Iris pigment epithelial cell (primary cell): ENCODE measurements around the gene LYPD4.
A peak's percentile ranks its signal among the peaks of the same experiment; 100 is the strongest.
"Not testable (repeated sequence)": the region's sequence is repeated elsewhere in the genome, so short reads cannot be mapped to it uniquely, and the experiment has no call there.

Experiments
- DNase-seq: peaks from one replicate; pipeline ENCODE4 v3.0.0-alpha.2; 2011; ENCODE audit warnings: low read depth

The LYPD4 gene

GRCh38 chr19:41799444-41800000 is 45.0 kb downstream of the LYPD4 start:
- peak; percentile 3 for DNase-seq

GRCh38 chr19:41796901-41797300 is 47.6 kb downstream of the LYPD4 start:
- no peak for DNase-seq

GRCh38 chr19:41796362-41796761 is 48.1 kb downstream of the LYPD4 start, which contains the start of gene CEACAM3:
CEACAM3 (plus strand) TSS chr19:41796587; CDS start chr19:41796678, 91 bp downstream.
- DNase-seq, result no peak

- DNase-seq, result peak; percentile 25
Measured at GRCh38 chr19:41795031-41795461, 49.4 kb downstream of the LYPD4 start.

GRCh38 chr19:41793414-41793727 is 51.1 kb downstream of the LYPD4 start:
- DNase-seq, result no peak

GRCh38 chr19:41792513-41793413 is 51.7 kb downstream of the LYPD4 start:
- peak; percentile 63 for DNase-seq

GRCh38 chr19:41789053-41789452 is 55.4 kb downstream of the LYPD4 start:
- not testable (repeated sequence) for DNase-seq

GRCh38 chr19:41788518-41788917 is 56.0 kb downstream of the LYPD4 start:
- DNase-seq, result not testable (repeated sequence)
